GM19455 (cell line): ENCODE measurements around the gene PPP1R1B.

ENCODE experiments used
- ATAC-seq: cut with Tn5 transposase; IDR thresholded peaks from one replicate; pipeline ENCODE4 v1.9.1; 2021; ENCODE audit not compliant: unreplicated experiment

Gene PPP1R1B

DNA sequence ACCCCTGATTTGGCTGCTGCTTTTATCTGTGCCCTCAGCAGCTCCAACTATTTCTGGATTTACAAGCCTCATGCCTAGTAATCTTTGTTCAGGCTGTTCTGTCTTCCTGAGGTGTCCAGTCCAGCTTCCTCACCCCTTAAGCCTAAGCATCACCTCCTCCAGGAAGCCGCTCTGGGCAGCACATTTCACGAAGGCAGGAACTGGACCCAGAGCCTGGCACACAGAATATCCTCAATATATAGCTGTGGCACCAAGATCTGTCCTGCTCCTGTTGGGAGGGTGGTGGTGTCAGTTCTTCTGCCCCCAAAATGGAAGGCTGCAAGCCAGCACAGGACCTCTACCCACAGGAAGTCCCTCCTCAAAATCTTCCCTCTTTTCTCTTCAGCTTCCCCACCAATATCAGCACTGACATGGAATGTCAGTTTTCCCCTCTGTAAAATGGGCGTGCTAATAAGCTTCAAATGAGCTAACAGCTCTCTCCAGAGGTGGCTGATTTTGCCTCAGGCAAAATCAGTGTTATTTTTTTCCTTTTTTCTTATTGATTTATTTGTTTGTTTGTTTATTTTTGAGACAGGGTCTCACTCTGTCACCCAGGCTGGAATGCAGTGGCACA lies 12.1 kb upstream of the PPP1R1B start:
- no peak for ATAC-seq

DNA sequence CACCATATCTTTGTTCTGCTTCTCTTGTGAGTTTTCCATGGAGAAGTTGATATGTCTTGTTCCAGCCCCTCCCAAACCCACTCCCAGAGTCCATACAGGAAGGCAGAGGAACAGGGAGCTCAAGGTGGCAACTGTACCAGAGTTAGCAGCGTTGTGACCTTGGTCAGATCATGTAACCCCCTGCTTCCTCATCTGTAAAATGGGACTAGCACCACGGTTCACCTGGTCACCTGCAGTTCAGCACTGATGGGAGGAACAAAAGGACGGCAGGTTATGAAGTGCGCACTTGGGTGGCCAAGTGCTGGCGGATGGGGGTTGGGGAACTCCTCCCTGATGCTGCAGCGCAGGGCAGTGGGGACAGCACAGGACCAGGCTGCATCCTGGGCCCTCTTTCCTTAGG lies 11.3 kb upstream of the PPP1R1B start:
- ATAC-seq, result no peak

DNA sequence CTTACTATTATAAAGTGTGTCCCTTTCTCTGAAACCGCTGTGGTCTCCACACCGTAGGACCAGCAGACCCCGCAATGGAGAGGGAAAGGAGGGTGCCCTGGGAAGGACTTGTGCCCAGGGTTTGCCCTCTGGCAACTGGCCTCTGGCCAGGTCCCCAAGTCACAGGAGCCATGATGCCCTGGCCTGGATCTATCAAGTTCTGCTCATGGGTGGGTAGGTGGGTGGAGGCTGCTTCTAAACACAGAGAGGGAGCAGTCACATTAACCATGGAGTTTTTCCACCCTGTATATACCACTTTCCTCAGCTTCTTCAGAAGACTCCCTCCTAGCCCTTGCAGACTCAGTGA lies 9.7 kb upstream of the PPP1R1B start:
- no peak for ATAC-seq

DNA sequence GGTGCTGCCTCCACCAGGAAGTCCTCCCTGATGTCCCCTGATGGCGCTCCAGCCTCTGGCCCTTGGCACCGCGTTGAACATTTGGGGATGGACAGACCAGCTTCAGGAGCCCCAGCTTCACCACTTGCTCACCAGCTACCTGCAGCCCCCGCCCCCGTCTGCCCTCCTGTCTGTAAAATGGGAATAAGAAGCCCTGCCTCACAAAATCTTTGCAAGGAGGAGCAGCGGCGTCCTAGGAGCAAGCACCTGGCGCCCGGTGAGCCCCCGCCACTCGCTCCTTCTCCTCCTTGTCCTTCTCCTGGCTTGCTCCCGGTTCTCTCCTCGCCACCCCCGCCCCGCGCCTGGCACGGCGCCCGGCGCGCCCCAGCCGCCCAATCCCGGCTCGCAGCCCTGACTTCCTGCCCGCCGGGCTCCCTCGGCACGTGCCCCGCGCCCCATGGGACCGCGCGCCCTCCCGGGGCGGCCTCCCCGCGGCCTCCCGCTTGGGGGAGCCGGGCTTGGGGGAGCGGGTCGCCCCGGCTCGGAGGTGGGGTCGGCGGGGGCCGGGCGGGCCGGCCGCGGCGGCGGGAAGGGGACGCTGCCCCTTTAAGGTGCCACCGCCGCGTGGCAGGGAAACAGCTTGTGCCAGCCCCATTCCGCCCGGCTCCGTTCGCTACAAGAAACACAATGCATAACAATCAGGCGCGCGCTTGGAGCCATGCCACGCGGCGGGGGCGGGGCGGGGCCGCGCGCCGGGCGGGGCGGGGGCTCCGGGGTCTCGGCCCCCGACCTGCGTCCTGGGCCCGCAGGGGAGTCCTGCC lies 9.1 kb upstream of the PPP1R1B start:
- no peak for ATAC-seq

DNA sequence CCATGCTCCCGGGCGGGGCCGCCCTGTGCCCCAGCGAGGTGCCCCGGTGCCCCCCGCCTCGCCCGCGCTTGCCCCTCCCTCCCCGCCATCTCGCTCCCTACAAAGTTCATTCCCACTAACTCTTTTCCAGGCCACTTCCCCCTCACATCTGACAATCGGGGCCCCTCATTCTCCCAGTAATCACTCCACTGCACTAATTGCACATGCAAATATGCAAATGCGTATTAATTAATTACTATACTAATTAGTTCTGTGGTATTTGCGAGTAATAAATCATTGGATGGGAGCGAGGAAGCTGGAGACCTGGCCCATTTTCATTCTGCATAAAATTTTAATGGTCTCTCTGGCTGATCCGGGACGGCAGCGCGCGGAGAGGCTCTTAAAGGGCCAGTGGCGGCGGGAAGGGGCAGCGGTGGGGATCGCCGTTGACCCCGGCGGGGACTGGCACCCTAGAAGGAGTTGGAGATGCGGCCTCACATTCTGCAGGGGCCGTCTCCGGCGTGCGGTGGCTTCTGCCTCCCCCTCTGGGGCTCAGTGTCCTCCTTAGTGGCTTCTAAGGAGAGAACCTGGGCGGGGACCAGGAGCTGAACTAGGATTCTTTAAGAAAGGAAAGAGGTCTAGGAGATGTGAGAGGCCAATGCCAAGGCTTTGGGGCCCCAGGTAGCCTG lies 8.4 kb upstream of the PPP1R1B start:
- no peak for ATAC-seq

DNA sequence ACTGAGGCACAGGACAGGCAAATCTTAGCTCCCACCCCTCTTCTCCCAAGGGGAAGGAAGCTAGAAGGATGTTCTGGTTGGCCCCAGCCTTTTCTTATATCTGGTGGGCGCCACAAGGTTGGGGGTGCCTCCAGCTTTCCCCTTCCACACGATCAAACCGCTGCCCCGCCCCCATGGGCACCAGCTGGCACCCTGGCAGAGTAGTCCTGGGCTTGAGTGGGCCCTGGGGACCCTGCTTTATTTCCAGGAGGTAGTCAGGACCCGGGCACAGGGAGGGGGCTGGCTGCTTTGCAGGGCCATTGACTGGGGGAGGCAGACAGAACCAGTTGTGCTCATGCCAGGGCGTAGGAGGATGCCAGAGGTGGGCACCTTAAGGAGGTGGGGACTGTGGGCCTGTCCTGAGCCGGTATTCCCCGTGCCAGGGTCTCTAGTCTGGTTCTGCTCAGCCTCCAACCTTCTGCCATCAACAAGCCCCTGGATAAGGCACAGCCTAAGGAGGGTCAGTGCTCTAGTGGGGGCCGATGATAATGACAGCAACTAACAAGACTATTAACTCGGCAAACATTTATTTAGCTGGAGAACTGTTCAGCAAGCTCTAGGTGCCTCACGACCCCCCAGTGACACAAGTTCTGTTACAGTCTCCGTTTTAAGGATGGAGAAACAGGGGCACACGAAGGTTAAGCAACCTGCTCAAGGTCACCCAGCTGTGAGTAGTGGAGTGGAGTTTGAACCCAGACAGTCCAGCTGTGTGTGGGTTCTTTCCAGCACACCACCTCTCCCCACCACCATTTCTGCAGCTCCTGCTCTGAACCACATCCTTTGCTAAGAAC lies 7.6 kb upstream of the PPP1R1B start:
- ATAC-seq, result no peak

DNA sequence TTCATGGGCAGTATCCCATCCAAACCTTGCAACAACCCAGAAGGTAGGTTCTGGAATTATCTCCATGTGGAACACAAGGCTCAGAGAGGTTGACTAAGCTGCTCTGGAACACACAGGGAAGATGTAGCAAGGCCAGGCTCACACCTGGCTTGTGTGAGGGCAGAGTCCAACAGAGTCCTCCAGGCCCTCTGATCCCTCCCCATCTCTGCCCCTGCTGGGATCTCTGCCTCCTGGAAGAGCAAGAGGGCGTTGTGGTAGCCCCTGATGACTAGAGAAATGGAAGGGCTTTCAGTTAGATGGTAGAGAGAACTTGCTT lies 7.0 kb upstream of the PPP1R1B start:
- ATAC-seq, result no peak

DNA sequence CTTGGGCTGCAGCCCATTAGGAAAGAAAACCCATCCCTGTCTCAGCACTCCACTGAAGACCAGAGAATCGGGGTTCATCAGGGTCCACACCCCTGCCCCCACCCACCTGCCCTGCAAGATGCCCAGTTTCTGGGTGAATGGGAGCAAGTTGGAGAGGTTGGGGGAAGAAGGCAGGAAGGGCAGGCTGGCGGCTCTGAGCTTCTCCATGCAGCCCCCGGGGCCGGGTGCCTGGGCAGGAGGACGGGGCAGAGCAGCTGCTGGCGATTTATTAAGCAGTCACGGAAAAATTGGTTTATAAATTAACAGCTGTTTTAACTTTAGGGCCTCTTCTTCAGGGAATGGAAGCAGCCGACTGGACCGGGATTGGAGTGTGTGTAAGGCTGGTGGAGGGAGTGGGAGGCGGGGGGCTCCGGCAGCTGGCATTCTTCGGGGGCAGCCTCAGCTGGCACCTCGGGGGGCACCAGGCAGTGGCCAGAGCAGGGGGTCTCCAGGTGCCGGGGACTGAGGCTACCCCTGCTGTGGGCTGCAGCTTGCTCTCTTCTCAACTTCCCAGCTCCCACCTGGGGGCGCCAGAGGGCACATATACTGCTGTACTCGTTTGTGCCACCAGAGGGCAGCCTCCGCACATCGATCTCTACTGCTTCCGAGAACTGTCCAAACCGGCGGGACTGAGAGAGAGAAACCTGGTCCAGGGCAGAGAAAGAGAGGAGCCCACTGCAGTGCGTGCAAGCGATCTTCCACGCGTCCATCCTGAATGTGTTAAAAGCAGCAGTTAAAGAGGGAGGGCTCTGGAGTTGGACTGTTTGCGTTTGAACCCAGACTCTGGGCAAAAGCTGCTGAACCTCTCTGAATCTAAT lies 5.0 kb upstream of the PPP1R1B start:
- ATAC-seq, result peak; percentile 73

DNA sequence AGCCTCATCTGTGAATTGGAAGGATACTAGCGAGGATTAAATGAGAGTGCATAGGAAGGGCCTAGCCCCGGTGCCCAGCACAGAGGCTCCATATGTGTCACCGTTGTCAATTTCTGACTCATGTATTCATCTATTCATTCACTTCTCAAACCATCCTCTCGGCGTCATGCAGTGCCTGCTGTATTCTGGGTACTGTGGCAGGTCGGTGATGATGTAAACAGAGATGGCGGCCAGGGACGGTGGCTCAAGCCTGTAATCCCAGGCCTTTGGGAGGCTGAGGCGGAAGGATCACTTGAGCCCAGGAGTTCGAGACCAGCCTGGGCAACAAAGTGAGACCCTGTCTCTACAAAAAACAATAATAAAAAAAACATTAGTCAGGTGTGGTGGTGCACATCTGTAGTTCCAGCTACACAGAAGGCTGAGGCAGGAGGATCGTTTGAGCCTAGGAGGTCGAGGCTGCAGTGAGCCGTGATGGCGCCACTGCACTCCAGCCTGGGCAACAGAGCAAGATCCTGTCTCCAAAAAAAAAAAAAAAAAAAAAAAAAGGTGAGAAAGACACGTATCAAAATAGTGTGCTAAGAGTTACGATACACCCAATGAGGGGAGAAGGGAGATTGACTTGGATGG lies 4.3 kb upstream of the PPP1R1B start:
- ATAC-seq, result peak; percentile 39

DNA sequence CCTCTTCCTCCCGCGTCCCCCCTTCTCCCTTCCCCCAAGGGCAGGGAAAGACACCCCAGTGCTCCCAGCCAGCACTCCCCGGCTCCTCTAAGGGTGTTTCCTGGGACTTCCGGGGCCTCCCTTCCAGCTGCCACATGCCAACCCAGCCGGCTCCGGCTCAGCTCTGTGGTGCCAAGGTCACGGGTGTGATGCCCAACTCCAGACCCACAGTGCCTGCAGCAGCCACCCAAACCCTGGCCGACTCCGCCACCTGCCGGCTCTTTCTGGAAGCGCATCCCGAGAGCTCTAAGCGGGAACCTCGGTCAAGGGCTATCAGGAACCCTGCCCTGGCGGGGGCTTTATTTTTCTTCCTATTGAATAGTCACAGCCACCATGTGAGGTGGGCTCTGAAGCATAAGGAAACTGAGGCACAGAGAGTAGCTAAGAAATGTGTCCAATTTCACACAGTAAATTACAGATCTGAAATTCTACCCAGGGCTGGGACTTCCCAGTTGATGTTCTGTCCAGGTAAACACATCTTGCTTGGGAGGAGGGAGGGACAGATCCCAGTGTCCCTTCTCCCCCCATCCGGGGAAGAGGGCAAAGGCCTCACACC lies 3.3 kb upstream of the PPP1R1B start:
- no peak for ATAC-seq

DNA sequence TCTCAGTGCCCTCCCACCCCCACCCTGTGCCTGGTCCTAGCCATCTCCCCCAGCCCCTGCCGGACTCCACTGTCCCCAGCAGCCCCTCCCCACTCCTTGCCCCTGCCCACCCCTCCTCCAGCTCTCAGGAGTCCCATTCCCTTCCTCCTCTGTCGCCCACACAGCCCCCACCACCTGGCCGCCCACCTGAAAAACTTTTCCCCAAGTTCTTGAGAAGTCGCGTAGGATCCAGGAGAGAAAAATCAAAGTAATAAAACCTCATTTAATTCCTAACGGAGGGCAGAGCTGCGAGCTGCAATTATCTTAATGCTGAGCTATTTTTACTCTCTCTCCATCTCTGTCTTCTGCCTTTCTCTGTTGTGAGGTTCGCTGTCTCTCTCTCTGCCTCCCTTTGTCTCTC lies 2.4 kb upstream of the PPP1R1B start:
- ATAC-seq, result no peak

DNA sequence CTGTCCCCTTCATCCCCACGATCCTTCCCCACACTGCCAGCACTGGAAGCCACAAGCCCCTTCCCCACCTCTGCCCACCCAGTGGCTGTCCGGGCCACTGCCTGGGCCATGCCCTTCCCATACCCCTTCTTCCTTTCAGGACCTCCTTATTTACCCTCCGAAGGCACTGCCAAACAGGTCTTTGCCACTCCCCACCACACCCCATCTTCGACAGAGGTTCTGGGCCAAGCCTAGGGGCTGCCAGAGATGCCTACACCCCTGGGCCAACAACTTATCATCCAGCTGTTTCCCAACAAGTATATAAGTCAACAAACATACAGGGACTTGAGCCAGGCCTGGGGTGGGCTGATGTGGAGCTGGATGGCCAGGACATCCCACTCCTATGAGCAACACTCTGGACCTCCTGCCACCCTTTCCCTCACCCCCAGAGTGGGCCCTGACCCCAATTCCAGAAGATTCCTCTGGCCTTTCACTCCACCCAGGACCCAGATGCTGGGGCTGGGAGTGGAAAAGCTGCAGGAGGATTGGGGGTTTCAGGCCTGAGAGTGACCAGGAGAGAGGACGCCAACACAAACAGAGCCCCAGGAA lies 1.5 kb upstream of the PPP1R1B start:
- ATAC-seq, result no peak

DNA sequence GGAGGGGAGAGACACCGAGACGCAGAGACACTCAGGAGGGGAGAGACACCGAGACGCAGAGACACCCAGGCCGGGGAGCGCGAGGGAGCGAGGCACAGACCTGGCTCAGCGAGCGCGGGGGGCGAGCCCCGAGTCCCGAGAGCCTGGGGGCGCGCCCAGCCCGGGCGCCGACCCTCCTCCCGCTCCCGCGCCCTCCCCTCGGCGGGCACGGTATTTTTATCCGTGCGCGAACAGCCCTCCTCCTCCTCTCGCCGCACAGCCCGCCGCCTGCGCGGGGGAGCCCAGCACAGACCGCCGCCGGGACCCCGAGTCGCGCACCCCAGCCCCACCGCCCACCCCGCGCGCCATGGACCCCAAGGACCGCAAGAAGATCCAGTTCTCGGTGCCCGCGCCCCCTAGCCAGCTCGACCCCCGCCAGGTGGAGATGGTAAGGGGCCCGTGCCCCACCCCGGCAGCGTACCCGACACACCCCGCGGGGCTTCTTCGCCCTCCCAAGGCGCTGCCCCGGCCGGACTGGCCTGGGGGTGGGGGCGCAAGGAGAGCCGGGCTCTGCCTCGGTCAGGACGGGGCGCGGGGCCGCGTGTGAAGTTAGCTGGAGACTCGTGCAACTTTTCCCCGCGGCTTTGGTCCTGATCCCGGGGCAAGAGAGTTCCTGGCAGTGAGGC lies 427 bp downstream of the PPP1R1B start:
- ATAC-seq, result no peak

DNA sequence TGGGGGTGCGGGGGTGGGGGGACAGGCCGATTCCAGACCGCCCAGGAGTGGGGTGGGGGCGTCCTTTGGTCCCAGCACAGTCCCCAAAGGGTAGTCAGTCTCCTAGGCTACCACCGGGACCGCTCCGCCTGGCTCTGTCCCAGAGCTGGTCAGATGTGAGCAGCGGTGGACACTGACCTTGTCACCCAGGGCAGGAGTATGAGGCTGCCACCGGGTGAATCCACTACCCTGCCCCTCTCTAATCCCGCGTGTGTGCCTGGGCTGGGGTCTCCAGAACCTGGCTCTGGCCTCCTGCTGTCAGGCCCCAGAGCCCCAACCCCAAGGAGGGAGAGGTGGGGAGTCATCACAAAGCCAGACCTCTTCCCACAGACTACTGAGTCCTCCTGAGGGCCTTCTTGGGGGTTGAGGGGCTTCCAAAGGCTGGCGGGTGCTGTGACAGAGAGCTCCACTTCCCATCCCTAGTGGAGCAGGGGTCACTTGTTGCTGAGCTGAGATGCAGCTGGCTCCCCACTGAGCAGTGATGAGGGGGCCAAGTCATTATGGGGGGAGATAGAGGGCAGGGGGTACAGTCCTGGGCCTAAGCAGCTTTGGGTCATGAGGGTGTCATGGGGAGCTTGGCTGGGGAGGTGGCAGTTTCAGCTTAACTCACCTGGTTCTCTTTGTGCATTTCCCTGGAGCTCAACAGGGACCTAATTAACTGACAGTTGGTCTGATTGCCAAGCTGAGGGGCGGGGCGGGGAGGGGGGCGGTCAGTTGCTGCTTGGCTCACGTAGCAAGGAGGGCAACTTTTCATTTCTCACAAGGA lies 1.2 kb downstream of the PPP1R1B start:
- ATAC-seq, result no peak

DNA sequence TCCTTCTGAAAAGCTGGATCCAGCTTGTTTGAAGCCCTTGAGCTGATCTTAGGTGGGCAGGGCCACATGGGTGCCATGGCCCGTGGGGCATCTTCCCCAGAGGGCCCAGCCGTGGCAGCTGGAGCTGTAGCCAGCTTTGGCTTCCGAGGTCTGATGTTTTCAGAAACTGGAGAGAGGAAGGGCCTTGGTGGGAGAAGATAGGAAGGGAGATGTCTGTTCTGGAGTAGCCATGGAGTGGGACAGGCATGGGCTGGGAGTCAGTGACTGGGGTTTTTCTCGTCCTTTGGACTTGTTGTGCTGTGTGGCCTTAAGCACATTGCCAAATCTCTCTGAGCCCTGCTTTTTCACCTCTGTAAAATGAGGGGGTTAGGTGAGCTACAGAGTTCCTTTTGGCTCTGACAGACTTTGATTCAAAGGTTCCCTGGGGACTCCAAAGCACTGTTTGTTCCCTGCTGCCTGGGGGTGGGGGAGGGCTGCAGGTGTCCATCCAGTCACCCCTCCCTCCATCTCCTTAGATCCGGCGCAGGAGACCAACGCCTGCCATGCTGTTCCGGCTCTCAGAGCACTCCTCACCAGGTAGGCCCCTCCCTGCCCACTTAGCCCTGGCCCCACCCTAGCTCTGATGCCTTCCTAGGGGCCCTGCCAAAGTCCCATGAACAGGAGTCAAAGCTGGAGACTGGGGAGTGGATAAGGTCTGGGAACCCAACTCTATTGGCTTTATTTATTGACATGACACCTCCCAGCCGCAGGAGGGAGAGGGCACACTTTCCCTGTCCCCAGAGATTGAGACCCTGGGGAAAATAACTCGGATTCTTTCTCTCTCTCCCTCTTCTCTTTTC lies 2.1 kb downstream of the PPP1R1B start:
- no peak for ATAC-seq

DNA sequence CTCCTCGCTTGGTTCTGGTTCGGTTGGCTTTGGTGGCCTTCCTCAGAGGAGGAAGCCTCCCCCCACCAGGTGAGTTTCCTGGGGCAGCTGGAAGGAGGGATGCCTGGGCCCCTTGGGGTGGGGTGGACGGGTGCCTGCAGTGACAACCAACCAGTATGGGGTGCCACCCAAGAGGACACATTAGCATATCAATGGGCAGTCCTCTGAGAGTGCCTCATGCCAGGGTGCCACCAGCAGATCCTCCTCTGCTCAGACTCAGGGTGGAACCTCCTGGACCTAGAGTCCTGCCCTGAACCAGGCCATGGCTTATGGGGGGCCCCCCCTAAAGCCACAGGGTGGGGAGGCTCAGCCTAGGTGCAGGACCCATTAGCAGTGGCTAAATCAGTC lies 2.7 kb downstream of the PPP1R1B start:
- no peak for ATAC-seq

DNA sequence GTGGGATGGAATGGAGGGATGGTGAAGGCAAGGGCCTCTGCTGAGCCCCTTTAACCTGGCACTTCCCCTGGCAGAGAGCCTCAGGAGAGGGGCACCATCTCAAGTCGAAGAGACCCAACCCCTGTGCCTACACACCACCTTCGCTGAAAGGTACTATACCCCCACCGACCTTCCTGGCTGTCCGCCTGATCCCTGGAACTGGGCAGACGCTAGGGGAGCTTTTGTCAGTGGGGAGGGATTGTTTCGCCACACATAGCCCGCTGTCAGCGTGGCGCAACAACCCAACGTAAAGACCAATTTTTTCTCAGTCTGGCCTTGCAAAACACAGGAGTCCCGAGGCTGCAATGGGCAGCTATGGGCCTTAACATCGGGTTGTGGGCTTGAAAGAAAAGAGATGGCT lies 3.1 kb downstream of the PPP1R1B start:
- no peak for ATAC-seq
